Panc1 (cell line): Measurements from ENCODE around the gene ZNF583. TPM values are rescaled to one million over a fixed set of nuclear protein-coding genes. Genes with fewer than 3 reads are reported as not detected.

ENCODE experiments used
- ATAC-seq: fragments of 200-7000 bp; cut with Tn5 transposase; 2 replicates; pipeline ENCODE4 v1.9.1; 2020; ENCODE audit warnings: mild to moderate bottlenecking, moderate library complexity
- BruUV-seq: library from RNA; stranded (reverse); fragments of 400-500 nt; replicated peaks from 2 replicates; lab custom pipeline; 2021; lab: Mats Ljungman, UMichigan
- CTCF ChIA-PET: fragments of 300-600 bp; sonication (Branson Sonifier 250); formaldehyde crosslinking; loops from one replicate; lab custom pipeline; 2022; ENCODE audit warnings: antibody characterized with exemption; lab: Charles Lee
- POLR2A ChIA-PET: fragments of 300-600 bp; sonication (Branson Sonifier 250); formaldehyde crosslinking; loops from one replicate; lab custom pipeline; 2022; ENCODE audit warnings: antibody characterized with exemption; lab: Charles Lee
- DNase-seq: peaks from one replicate; pipeline ENCODE4 v3.0.0-alpha.2; 2010; ENCODE audit warnings: low read depth, low spot score
- H3K27ac ChIP-seq: 2 replicates; pipeline ENCODE4 v1.5.1; 2011; ENCODE audit warnings: mild to moderate bottlenecking, low read length, inconsistent platforms
- H3K27me3 ChIP-seq: fragments of 200-500 bp; sonication (Bioruptor generic); 2 replicates; pipeline ENCODE4 v1.6.0; 2014; ENCODE audit warnings: low read length, inconsistent platforms; ENCODE audit not compliant: control insufficient read depth, insufficient read depth
- H3K36me3 ChIP-seq: fragments of 200-500 bp; sonication (Bioruptor generic); 2 replicates; pipeline ENCODE4 v1.5.1; 2014; ENCODE audit warnings: inconsistent platforms, mild to moderate bottlenecking, low read length, moderate library complexity; ENCODE audit not compliant: control insufficient read depth, insufficient read depth
- H3K4me1 ChIP-seq: 2 replicates; pipeline ENCODE4 v1.5.1; 2011; ENCODE audit warnings: inconsistent platforms, mild to moderate bottlenecking, low read length, moderate library complexity; ENCODE audit not compliant: control insufficient read depth, insufficient read depth
- H3K4me3 ChIP-seq, 2 experiments: 2 replicates each; pipeline ENCODE4 v1.5.1; 2011 to 2012; ENCODE audit warnings: low read depth in 2 of 2, low read length in 2 of 2, mild to moderate bottlenecking in 2 of 2, inconsistent platforms in 1 of 2, moderate library complexity in 1 of 2
- H3K9me3 ChIP-seq: fragments of 200-500 bp; sonication (Bioruptor generic); 2 replicates; pipeline ENCODE4 v1.5.1; 2014; ENCODE audit warnings: low read depth, mild to moderate bottlenecking, inconsistent platforms, low read length, moderate library complexity; ENCODE audit not compliant: control insufficient read depth, insufficient read depth
- CTCF ChIP-seq: fragments of 450-650 bp; IDR thresholded peaks from 2 replicates; pipeline ENCODE4 v1.5.1; 2017; ENCODE audit warnings: mild to moderate bottlenecking
- POLR2AphosphoS5 ChIP-seq: IDR thresholded peaks from 2 replicates; pipeline ENCODE4 v1.6.1; 2012; ENCODE audit warnings: mild to moderate bottlenecking, low read depth, low read length, moderate library complexity
- REST ChIP-seq, 2 experiments: IDR thresholded peaks; 2 replicates each; pipeline ENCODE4 v1.6.1; 2011 to 2012; ENCODE audit warnings: low read depth in 2 of 2, control low read depth in 1 of 2, low read length in 1 of 2, mild to moderate bottlenecking in 1 of 2, moderate library complexity in 1 of 2; ENCODE audit not compliant: insufficient read depth in 1 of 2
- SIN3A ChIP-seq: IDR thresholded peaks from 2 replicates; pipeline ENCODE4 v1.6.1; 2012; ENCODE audit warnings: low read depth, mild to moderate bottlenecking, low read length, moderate library complexity, borderline replicate concordance; ENCODE audit not compliant: insufficient read depth
- TCF7L2 ChIP-seq: IDR thresholded peaks from 2 replicates; pipeline ENCODE4 v1.6.1; 2011; ENCODE audit warnings: mild to moderate bottlenecking, low read depth, low read length, inconsistent platforms
- in situ Hi-C: cut with HindIII; loops from 2 replicates; pipeline ENCODE4 v1.10.0; 2016; ENCODE audit warnings: low sequenced_read_pairs, low pct_unique_long_range_greater_than_20kb
- intact Hi-C: fragments of 100-400 bp; cut with micrococcal nuclease; formaldehyde crosslinking; loops from one replicate; pipeline ENCODE4 v1.10.0; 2022; ENCODE audit not compliant: unreplicated experiment
- total RNA-seq: library from RNA; stranded (reverse); gene quantifications from one replicate; pipeline ENCODE4 v1.2.1, GENCODE V29; 2021; ENCODE audit not compliant: unreplicated experiment

The ZNF583 gene
- total RNA-seq, 1 experiment from 2014 or later: 6.1 TPM

GRCh38 chr19:56383826-56384605 is 20.1 kb upstream of the ZNF583 start:
- Histone ChIP-seq H3K4me1 (no peaks in the 10 kb centered on the region), H3K27ac (no peak overlapping the region), H3K9me3 (peaks cover 27% of the 10 kb centered on the region), H3K36me3 (no peaks in the 10 kb centered on the region), H3K4me3 (no peak overlapping the region), H3K27me3 (no peaks in the 10 kb centered on the region)
- ChIA-PET POLR2A (no interaction called here), CTCF (no interaction called here)
- BruUV-seq: no TSS peak
- TF ChIP-seq POLR2AphosphoS5: no peak
- no peak for TF ChIP-seq CTCF
- no peak for TF ChIP-seq REST (IDR thresholded peaks at IDR 0.05; ENCODE audit: insufficient read depth in 1 of 2, low read depth in 2 of 2, low read length in 1 of 2)
- TF ChIP-seq TCF7L2: no peak
- no peak for TF ChIP-seq SIN3A
- DNase-seq (no peak), ATAC-seq (no peak)
- intact Hi-C loops (no loop called here), in situ Hi-C loops (no loop called here)

- DNase-seq: no peak
- Histone ChIP-seq H3K27me3 (no peaks in the 10 kb centered on the region), H3K4me1 (no peaks in the 10 kb centered on the region), H3K4me3 (peak within 1 kb of the TSS; percentile 54 to 58), H3K27ac (peak within 1 kb of the TSS; percentile 67), H3K9me3 (peaks cover 42% of the 10 kb centered on the region), H3K36me3 (no peaks in the 10 kb centered on the region)
- TF ChIP-seq SIN3A: 0 out of 2 replicates have a peak, but pooled peaks have one; percentile 14
- peak; percentile 89 for TF ChIP-seq CTCF
- TF ChIP-seq TCF7L2: no peak; the same call in 1 of the 2 replicates
- TF ChIP-seq POLR2AphosphoS5: no peak
- no TSS peak for BruUV-seq
- in situ Hi-C loops: no loop called here
- intact Hi-C loops: no loop called here
- CTCF ChIA-PET: interaction anchor here (0.7 kb wide), 1 partner anchor 141 kb away, joined by 3 read pairs; no protein-coding TSS in a partner anchor
- POLR2A ChIA-PET: no interaction called here
- ATAC-seq: peak; percentile 97
Observed at GRCh38 chr19:56393119-56394012, 10.8 kb upstream of the ZNF583 start, which contains the start of gene ZNF582. TSS of gene ZNF582 (minus strand) at chr19:56393534. CDS start at chr19:56391752, 1,782 bp downstream.
